Naive thymus-derived CD8-positive, alpha-beta T cell (primary cell): Measurements from ENCODE around the gene PARD3B. TPM values are rescaled to one million over a fixed set of nuclear protein-coding genes. Genes with fewer than 3 reads are reported as not detected.

Experiments
- ATAC-seq, 2 donors: fragments of 150-1000 bp; cut with Tn5 transposase in 1 of 2; sonication (Bioruptor Pico), chemical (Tn5 transposase) in 1 of 2; 1 replicate in 1 of 2; 2 replicates in 1 of 2; pipeline ENCODE4 v1.10.0; 2021; ENCODE audit warnings: mild to moderate bottlenecking in 2 of 2, moderate library complexity in 2 of 2
- POLR2A ChIA-PET: fragments of 350-600 bp; sonication (Branson Sonifier 250); formaldehyde crosslinking; loops from one replicate; lab custom pipeline; 2021; ENCODE audit warnings: antibody characterized with exemption; lab: Charles Lee
- DNase-seq, 10 donors: peaks; one replicate each; pipeline versions ENCODE4 v3.0.0 to v3.0.0-alpha.2; 2020 to 2022
- H3K27ac Mint-ChIP-seq, 10 donors: one replicate each; pipeline ENCODE4 v1.8.0; 2020 to 2022; ENCODE audit warnings: mild to moderate bottlenecking in 10 of 10, mixed read lengths in 10 of 10, moderate library complexity in 4 of 10, inconsistent platforms in 1 of 10
- H3K27me3 Mint-ChIP-seq, 5 donors: one replicate each; pipeline ENCODE4 v1.8.0; 2021 to 2022; ENCODE audit warnings: mixed read lengths in 5 of 5
- H3K36me3 Mint-ChIP-seq, 3 donors: one replicate each; pipeline ENCODE4 v1.8.0; 2020 to 2022; ENCODE audit warnings: mixed read lengths in 3 of 3, mild to moderate bottlenecking in 2 of 3, inconsistent platforms in 1 of 3
- H3K4me1 Mint-ChIP-seq, 4 donors: one replicate each; pipeline ENCODE4 v1.8.0; 2021 to 2022; ENCODE audit warnings: mixed read lengths in 4 of 4
- H3K4me3 Mint-ChIP-seq, 10 donors: one replicate each; pipeline ENCODE4 v1.8.0; 2020 to 2022; ENCODE audit warnings: mild to moderate bottlenecking in 10 of 10, mixed read lengths in 10 of 10, moderate library complexity in 6 of 10, inconsistent platforms in 1 of 10
- H3K9me3 Mint-ChIP-seq, 9 donors: one replicate each; pipeline ENCODE4 v1.8.0; 2020 to 2022; ENCODE audit warnings: mixed read lengths in 9 of 9, mild to moderate bottlenecking in 3 of 9, inconsistent platforms in 1 of 9, moderate library complexity in 1 of 9
- polyA plus RNA-seq, 3 donors: library from polyadenylated mRNA; unstranded; fragments of 300-500 nt; fragmentation: Illumina TruSeq; gene quantifications; one replicate each; pipeline ENCODE4 v1.2.3, GENCODE V29; 2021
- total RNA-seq, 8 experiments: library from RNA in 2 of 8; stranded (reverse) in 2 of 8; gene quantifications; one replicate each; pipeline ENCODE4 v1.2.3 and lab custom pipeline; 2021 to 2026

Gene PARD3B, protein sequence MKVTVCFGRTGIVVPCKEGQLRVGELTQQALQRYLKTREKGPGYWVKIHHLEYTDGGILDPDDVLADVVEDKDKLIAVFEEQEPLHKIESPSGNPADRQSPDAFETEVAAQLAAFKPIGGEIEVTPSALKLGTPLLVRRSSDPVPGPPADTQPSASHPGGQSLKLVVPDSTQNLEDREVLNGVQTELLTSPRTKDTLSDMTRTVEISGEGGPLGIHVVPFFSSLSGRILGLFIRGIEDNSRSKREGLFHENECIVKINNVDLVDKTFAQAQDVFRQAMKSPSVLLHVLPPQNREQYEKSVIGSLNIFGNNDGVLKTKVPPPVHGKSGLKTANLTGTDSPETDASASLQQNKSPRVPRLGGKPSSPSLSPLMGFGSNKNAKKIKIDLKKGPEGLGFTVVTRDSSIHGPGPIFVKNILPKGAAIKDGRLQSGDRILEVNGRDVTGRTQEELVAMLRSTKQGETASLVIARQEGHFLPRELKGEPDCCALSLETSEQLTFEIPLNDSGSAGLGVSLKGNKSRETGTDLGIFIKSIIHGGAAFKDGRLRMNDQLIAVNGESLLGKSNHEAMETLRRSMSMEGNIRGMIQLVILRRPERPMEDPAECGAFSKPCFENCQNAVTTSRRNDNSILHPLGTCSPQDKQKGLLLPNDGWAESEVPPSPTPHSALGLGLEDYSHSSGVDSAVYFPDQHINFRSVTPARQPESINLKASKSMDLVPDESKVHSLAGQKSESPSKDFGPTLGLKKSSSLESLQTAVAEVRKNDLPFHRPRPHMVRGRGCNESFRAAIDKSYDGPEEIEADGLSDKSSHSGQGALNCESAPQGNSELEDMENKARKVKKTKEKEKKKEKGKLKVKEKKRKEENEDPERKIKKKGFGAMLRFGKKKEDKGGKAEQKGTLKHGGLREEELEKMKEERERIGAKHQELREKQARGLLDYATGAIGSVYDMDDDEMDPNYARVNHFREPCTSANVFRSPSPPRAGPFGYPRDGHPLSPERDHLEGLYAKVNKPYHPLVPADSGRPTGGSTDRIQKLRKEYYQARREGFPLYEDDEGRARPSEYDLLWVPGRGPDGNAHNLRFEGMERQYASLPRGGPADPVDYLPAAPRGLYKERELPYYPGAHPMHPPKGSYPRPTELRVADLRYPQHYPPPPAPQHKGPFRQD (N-terminal part only)
- total RNA-seq (1 to 10 TPM; 2.3 to 3.8 TPM), polyA plus RNA-seq (under 1 TPM in 2 of 3 donors, not detected in 1; 0.22 to 0.23 TPM), total RNA-seq (lab: John Stamatoyannopoulos, UW) (0.64 to 15.8 (median 2.8) reads per million in 6 experiments)

DNA sequence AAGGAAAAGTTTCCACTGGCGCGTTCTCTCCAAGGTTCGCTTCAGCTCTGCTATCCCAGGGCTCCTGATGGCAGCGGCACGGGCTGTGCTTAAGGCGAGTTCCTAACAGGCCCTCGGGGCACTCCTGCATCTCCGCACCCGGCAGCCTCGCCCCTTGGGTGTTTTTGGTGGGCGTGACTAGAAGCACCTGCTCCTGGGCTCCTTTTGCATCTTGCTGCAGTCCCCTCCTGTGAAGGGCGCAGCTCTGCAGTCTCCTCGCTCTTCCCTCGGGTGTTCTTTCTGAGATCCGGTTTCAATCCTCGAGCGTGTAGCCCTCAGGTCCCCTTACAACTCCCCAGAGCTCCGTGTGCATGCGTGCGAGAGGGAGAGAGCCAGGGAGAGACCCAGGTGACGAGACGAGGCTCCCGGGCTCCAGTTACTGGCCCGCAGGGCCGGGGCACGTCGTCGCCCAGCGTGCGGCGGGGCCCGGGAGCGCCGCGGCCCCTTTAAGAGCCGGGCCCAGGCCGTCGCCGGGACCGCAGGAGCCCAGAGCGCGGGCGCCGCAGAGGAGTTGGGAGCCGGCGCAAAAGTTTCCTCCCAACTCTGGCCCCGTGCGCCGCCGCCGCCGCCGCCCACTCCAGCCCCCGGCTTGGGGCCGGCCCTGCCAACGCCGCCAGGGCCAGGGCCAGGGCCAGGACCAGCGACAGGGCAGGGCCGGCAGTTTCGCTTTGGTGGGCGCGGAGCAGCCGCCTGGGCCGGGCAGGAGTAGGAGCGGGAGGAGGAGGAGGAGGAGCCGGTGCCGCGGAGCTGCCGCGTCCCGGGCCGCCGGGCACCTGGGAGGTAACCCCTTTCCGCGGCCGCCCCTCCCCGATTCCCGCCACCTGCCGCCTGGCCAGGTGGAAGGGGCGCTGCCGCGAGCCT lies at the start of gene PARD3B:
PARD3B (plus strand) TSS at position 515 of the 900 bp plus-strand sequence. CDS start 525 bp downstream, outside the sequence.
- POLR2A ChIA-PET: no interaction called here
- peak within 1 kb of the TSS; percentile 86 to 95 (median 90) for H3K4me3 Mint-ChIP-seq
- peak within 1 kb of the TSS in 6 of 10 donors; percentile 37 to 75 (median 58) for H3K27ac Mint-ChIP-seq
- H3K36me3 Mint-ChIP-seq: no peaks in the 10 kb centered on the region
- ATAC-seq (peak; percentile 77 to 86), DNase-seq (peak in 9 of 10 donors; percentile 0 to 62 (median 19))
- peaks cover 8 to 17% (median 15%) of the 10 kb centered on the region in 4 donors for H3K4me1 Mint-ChIP-seq
- no peaks in the 10 kb centered on the region for H3K9me3 Mint-ChIP-seq
- H3K27me3 Mint-ChIP-seq: peaks cover 4 to 26% (median 19%) of the 10 kb centered on the region in 5 donors

DNA sequence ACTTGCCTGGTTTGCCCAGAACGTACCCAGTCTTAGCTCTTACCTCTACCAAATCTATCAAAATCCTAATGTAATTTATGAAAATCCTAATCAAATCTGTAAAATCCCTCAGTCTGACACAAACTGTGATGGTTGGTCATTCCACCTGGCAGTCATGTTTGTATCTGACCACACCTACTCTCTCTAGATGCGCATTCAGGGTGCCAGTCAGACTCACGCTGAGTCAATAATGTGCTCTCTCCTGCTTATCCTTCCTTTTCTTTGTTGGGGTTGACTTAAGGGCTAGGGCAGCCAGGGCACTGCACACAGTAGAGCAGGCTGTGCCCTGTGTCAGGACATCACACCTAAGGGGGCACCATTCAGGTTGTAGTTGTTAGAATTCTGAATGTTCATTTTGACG lies 48.5 kb upstream of the PARD3B start:
- Mint-ChIP-seq H3K27ac (no peak overlapping the region), H3K36me3 (no peaks in the 10 kb centered on the region), H3K4me1 (no peaks in the 10 kb centered on the region), H3K9me3 (no peaks in the 10 kb centered on the region), H3K4me3 (no peak overlapping the region), H3K27me3 (peaks cover 0 to 17% (median 2%) of the 10 kb centered on the region in 5 donors)
- ATAC-seq (no peak), DNase-seq (no peak)
- POLR2A ChIA-PET: no interaction called here

DNA sequence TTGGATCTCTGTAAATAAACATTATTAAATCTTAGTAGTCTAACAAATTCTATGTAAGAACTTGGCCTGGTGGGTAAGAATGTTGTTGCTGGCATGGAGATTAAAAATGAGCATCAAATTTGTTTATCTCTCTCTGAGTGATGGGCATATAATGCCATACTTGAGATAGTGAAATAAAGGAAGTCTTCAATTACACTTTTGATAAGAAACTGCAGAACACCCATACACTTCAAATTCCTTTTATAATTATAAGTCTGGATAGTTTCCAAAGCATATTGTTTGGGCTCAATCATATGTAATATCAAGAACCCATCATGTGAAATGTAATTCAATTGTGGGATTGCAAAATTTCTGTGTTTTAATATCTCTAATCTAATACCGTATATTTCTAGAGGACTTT lies 47.4 kb upstream of the PARD3B start:
- no peak for DNase-seq
- H3K36me3 Mint-ChIP-seq: no peaks in the 10 kb centered on the region
- peaks cover 0 to 20% (median 2%) of the 10 kb centered on the region in 5 donors for H3K27me3 Mint-ChIP-seq
- H3K4me1 Mint-ChIP-seq: no peaks in the 10 kb centered on the region
- no peak for ATAC-seq
- H3K4me3 Mint-ChIP-seq: no peak overlapping the region
- POLR2A ChIA-PET: no interaction called here
- H3K9me3 Mint-ChIP-seq: no peaks in the 10 kb centered on the region
- peak overlapping the region in 1 of 10 donors; percentile 46 for H3K27ac Mint-ChIP-seq

DNA sequence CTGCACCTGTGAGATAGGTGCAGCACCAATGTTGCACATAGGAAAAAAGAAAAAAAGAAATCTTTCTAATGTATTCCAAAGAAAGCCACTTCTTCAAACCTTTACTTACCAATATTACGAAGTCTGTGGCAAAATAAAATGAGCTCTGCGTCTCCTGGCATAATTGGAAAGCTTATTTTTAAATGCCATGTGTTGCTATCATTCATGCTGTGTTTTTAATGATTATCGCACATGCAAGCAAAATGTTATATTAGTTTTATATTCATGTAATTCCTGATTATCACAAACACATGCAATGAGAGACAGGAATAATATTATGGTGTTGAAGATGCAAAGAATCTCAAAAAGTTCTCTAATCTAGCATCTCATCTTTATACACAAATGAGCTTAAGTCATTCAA lies 47.0 kb upstream of the PARD3B start:
- no peaks in the 10 kb centered on the region for H3K9me3 Mint-ChIP-seq

DNA sequence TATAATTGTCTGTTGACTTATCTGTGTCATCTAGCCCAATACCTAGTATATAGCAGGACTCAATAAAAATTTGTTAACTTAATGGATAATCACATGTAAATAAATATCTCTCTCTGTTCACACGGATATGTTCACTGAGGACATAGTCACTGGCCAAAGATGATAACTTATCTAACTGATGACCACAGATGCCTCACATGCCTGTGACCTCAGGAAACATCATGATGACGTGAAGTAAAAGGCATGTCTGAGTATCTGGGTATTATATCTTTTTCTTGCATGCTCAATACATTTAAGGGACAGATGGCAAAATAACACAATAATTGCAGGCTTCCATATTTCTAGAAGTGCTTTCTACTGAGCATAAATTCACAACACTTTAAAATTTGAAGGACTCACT lies 41.4 kb upstream of the PARD3B start:
- Mint-ChIP-seq H3K9me3 (no peaks in the 10 kb centered on the region), H3K4me3 (no peak overlapping the region), H3K4me1 (no peaks in the 10 kb centered on the region), H3K36me3 (no peaks in the 10 kb centered on the region), H3K27me3 (peaks cover 0 to 10% (median 2%) of the 10 kb centered on the region in 5 donors), H3K27ac (no peak overlapping the region)
- ATAC-seq (no peak), DNase-seq (no peak)
- POLR2A ChIA-PET: no interaction called here

More for the DNA sequence above, 47.0 kb upstream of the PARD3B start:
- DNase-seq (no peak), ATAC-seq (no peak)
- Mint-ChIP-seq H3K4me1 (no peaks in the 10 kb centered on the region), H3K27me3 (peaks cover 0 to 20% (median 2%) of the 10 kb centered on the region in 5 donors), H3K4me3 (no peak overlapping the region), H3K27ac (no peak overlapping the region), H3K36me3 (no peaks in the 10 kb centered on the region)
- POLR2A ChIA-PET: no interaction called here

DNA sequence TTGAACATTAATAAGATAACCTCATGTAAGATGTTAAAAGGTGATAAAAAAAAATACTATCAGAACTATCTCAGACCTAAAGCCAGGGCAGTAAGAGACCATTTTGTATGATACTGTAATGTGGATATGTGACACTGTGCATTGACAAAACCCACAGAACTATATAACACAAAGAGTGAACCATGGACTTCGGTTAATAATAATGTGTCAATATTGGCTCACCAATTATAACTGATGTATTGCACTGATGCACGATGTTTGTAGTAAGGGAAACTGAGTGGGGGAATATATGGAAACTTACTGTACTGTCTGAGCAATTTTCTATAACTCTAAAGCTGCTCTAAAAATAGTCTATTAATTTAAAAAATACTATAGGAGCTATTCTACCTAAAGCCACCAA lies 40.7 kb upstream of the PARD3B start:
- peaks cover 0 to 10% (median 2%) of the 10 kb centered on the region in 5 donors for H3K27me3 Mint-ChIP-seq
- no peaks in the 10 kb centered on the region for H3K36me3 Mint-ChIP-seq
- H3K9me3 Mint-ChIP-seq: no peaks in the 10 kb centered on the region
- H3K4me1 Mint-ChIP-seq: no peaks in the 10 kb centered on the region
- POLR2A ChIA-PET: no interaction called here
- no peak overlapping the region for H3K27ac Mint-ChIP-seq
- DNase-seq (no peak), ATAC-seq (no peak)
- H3K4me3 Mint-ChIP-seq: no peak overlapping the region

DNA sequence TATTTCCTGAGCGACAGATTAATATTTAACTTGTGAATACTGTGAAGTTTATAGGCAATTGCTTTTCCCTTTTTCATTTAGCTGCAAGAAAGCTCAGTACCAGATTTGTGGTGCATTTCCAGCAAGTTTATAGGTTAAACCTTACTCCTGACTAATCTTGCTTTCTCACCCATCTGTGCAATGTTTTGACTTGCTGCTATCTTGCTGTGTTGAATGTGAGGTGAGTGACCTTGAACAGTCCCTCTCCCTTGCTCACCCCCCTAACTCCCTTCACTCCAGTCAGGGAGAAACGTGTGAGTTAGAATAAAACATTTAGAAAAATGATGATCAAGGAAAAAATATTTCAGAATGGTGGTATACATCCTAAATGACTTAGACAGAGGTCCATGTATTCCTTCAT lies 39.8 kb upstream of the PARD3B start:
- POLR2A ChIA-PET: no interaction called here
- Mint-ChIP-seq H3K4me1 (no peaks in the 10 kb centered on the region), H3K9me3 (no peaks in the 10 kb centered on the region), H3K27ac (no peak overlapping the region), H3K27me3 (peaks cover 0 to 10% (median 2%) of the 10 kb centered on the region in 5 donors), H3K36me3 (no peaks in the 10 kb centered on the region), H3K4me3 (no peak overlapping the region)
- ATAC-seq: no peak
- DNase-seq: no peak

DNA sequence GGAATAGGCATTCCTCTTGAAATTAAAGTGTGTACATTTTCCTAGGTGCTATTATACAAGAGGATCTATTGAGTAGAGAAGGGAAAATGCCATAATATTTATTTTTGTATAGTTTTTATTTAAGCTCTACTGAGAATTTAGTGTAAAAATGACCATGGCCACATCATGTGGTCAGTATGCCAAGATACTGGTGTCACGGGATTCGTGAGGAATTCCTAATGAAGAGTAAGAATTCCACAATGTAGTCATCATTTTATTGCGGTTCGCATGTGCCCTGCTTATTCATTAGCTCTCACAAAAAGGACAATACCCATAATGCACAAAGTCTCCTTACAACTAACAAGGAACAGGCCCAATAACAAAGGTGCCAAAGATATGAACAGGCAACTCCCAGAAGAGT lies 39.3 kb upstream of the PARD3B start:
- Mint-ChIP-seq H3K27me3 (peaks cover 0 to 10% (median 2%) of the 10 kb centered on the region in 5 donors), H3K9me3 (no peaks in the 10 kb centered on the region), H3K27ac (no peak overlapping the region), H3K4me3 (no peak overlapping the region), H3K36me3 (no peaks in the 10 kb centered on the region), H3K4me1 (no peaks in the 10 kb centered on the region)
- ATAC-seq (no peak), DNase-seq (no peak)
- POLR2A ChIA-PET: no interaction called here

DNA sequence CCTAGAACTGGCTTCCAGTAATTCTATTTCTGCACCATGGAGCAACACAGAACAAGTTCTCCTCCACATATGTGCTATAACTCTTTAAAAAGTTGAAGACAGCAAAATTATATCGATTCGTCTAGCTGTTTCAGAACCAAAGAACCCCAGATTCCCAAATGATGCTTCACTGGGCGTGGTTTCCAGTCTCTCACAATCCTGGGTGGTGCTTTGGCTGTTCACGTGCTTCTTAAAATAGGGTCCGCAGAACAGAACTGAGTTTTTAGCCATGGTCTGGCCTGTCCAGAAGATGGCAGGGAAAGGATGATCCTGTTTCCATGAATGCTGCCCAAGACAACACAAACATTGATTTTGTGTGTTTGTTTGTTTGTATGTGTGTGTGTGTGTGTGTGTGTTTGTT lies 37.6 kb upstream of the PARD3B start:
- no peak for ATAC-seq

DNA sequence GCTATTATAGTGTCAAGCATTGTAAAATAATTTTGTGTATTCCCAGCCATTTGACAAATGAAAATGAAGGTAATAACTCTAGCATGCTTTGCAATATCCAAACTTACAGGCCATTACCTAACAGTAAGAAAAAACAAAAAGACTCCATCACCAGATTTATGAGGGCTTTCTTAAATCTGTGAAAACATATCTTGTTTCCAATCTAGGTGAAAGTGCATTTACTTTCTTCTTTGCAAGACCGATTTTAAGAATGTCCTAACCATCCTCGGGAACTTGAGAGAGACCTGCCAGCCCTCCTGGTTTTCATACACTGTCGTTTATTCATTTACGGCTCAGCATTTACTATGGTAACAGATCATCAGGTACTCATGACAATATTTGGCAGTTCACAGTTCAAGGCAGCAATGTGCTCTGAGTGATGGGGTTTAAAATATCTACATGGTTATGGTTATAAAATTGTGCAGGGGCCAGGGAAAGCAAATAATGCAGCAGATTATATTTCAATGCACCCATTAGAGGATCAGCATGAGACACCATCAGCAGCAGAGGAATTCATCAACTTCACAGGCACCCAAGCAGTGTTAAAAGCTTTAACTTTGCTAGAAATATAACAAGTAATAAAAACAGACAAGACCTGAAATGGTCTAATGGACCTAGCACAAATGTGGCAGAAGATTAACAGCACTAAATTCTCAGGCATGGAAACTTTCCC lies 34.4 kb upstream of the PARD3B start:
- ATAC-seq: no peak
- H3K27ac Mint-ChIP-seq: no peak overlapping the region

More for the DNA sequence above, 37.6 kb upstream of the PARD3B start:
- Mint-ChIP-seq H3K27ac (no peak overlapping the region), H3K4me1 (no peaks in the 10 kb centered on the region), H3K4me3 (no peak overlapping the region), H3K9me3 (no peaks in the 10 kb centered on the region), H3K36me3 (no peaks in the 10 kb centered on the region), H3K27me3 (no peaks in the 10 kb centered on the region)
- no peak for DNase-seq
- POLR2A ChIA-PET: no interaction called here

DNA sequence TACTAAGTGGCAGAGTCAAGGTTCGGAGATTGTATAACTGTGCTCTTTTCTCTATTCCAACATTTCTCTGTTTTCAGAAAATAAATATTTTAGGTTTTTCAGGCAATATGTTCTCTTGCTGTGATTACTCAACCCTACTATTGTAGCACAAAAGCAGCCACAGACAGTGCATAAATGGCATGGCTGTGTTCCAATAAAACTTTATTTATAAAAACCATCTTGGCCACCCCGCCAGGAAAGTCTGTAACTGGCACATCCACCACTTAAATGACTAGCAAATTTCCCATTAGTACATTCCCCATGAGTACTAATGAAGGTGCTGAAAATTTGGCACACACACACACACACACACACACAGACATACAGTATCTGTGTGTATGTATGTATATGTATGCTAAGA lies 30.8 kb upstream of the PARD3B start:
- ATAC-seq (no peak), DNase-seq (no peak)
- no peak overlapping the region for H3K4me3 Mint-ChIP-seq
- POLR2A ChIA-PET: no interaction called here
- H3K27me3 Mint-ChIP-seq: peaks cover 3 to 11% (median 4%) of the 10 kb centered on the region in 5 donors
- no peaks in the 10 kb centered on the region for H3K9me3 Mint-ChIP-seq
- no peak overlapping the region for H3K27ac Mint-ChIP-seq
- peaks cover 0 to 2% (median 0%) of the 10 kb centered on the region in 3 donors for H3K36me3 Mint-ChIP-seq
- H3K4me1 Mint-ChIP-seq: no peaks in the 10 kb centered on the region

More for the DNA sequence above, 34.4 kb upstream of the PARD3B start:
- H3K9me3 Mint-ChIP-seq: no peaks in the 10 kb centered on the region
- no peak for DNase-seq
- POLR2A ChIA-PET: no interaction called here
- H3K4me1 Mint-ChIP-seq: no peaks in the 10 kb centered on the region
- H3K36me3 Mint-ChIP-seq: peaks cover 0 to 2% (median 0%) of the 10 kb centered on the region in 3 donors
- peaks cover 0 to 11% (median 3%) of the 10 kb centered on the region in 5 donors for H3K27me3 Mint-ChIP-seq
- no peak overlapping the region for H3K4me3 Mint-ChIP-seq
